Activated B cell treated with CpG ODN at 0.5 μM for 24 hours (primary cell): ENCODE results near the gene RXFP1. TPM values are rescaled to one million over a fixed set of nuclear protein-coding genes. Genes with fewer than 3 reads are reported as not detected.

Experiments
- ATAC-seq: fragments of 200-7000 bp; cut with Tn5 transposase; one replicate; pipeline ENCODE4 v1.10.0; 2021; ENCODE audit warnings: low read depth, mild to moderate bottlenecking, moderate library complexity
- CTCF ChIA-PET: fragments of 350-600 bp; sonication (Branson Sonifier 250); formaldehyde crosslinking; loops from one replicate; lab custom pipeline; 2021; ENCODE audit warnings: antibody characterized with exemption; lab: Charles Lee
- POLR2A ChIA-PET: fragments of 350-600 bp; sonication (Branson Sonifier 250); formaldehyde crosslinking; loops from one replicate; lab custom pipeline; 2021; ENCODE audit warnings: antibody characterized with exemption; lab: Charles Lee
- DNase-seq: peaks from one replicate; pipeline ENCODE4 v3.0.0; 2022
- H3K27ac Mint-ChIP-seq: one replicate; pipeline ENCODE4 v1.8.0; 2020; ENCODE audit warnings: mixed read lengths
- H3K27me3 Mint-ChIP-seq: one replicate; pipeline ENCODE4 v1.8.0; 2021; ENCODE audit warnings: mixed read lengths
- H3K36me3 Mint-ChIP-seq: one replicate; pipeline ENCODE4 v1.8.0; 2021; ENCODE audit warnings: low read depth, mixed read lengths
- H3K4me1 Mint-ChIP-seq: one replicate; pipeline ENCODE4 v1.8.0; 2021; ENCODE audit warnings: mixed read lengths
- H3K4me3 Mint-ChIP-seq: one replicate; pipeline ENCODE4 v1.8.0; 2020; ENCODE audit warnings: mild to moderate bottlenecking, mixed read lengths
- H3K9me3 Mint-ChIP-seq: one replicate; pipeline ENCODE4 v1.8.0; 2020; ENCODE audit warnings: mixed read lengths
- CTCF ChIP-seq: fragments of 200-600 bp; IDR thresholded peaks from one replicate; pipeline ENCODE4 v1.8.0; 2022; ENCODE audit warnings: antibody characterized with exemption, mild to moderate bottlenecking
- intact Hi-C: fragments of 100-400 bp; cut with micrococcal nuclease; formaldehyde crosslinking; loops from one replicate; pipeline ENCODE4 v1.15.1; 2024
- total RNA-seq: library from RNA; stranded (reverse); gene quantifications from 2 replicates; pipeline ENCODE4 v1.2.3, GENCODE V29; 2022

RXFP1 gene
- total RNA-seq, 1 donor from 2014 or later: not detected

- no peak for ATAC-seq
- Mint-ChIP-seq H3K4me1 (no peaks in the 10 kb centered on the region), H3K4me3 (no peak overlapping the region), H3K27ac (no peak overlapping the region), H3K9me3 (no peaks in the 10 kb centered on the region), H3K36me3 (no peaks in the 10 kb centered on the region), H3K27me3 (peaks cover 4% of the 10 kb centered on the region)
- ChIA-PET POLR2A (no interaction called here), CTCF (no interaction called here)
- TF ChIP-seq CTCF: no peak
- no peak for DNase-seq
- intact Hi-C loops: no loop called here
Measured at GRCh38 chr4:158580064-158580463, 58.4 kb downstream of the RXFP1 start.

GRCh38 chr4:158581161-158581560, 59.5 kb downstream of the RXFP1 start:
- Mint-ChIP-seq H3K27ac (no peak overlapping the region), H3K4me3 (no peak overlapping the region), H3K36me3 (no peaks in the 10 kb centered on the region), H3K4me1 (no peaks in the 10 kb centered on the region), H3K27me3 (peaks cover 4% of the 10 kb centered on the region), H3K9me3 (no peaks in the 10 kb centered on the region)
- POLR2A ChIA-PET: no interaction called here
- CTCF ChIA-PET: no interaction called here
- no peak for DNase-seq
- intact Hi-C loops: no loop called here
- no peak for ATAC-seq
- TF ChIP-seq CTCF: no peak

- Mint-ChIP-seq H3K36me3 (no peaks in the 10 kb centered on the region), H3K27me3 (peaks cover 4% of the 10 kb centered on the region), H3K4me3 (no peak overlapping the region), H3K9me3 (no peaks in the 10 kb centered on the region), H3K4me1 (no peaks in the 10 kb centered on the region), H3K27ac (no peak overlapping the region)
- ChIA-PET CTCF (interaction anchor here (0.9 kb wide), 1 partner anchor 9 kb away, joined by 3 read pairs; no protein-coding TSS in a partner anchor), POLR2A (no interaction called here)
- TF ChIP-seq CTCF: no peak
- no peak for DNase-seq
- no peak for ATAC-seq
- intact Hi-C loops: no loop called here
Measured at GRCh38 chr4:158586881-158587280, 65.2 kb downstream of the RXFP1 start.

GRCh38 chr4:158588285-158588684, 66.6 kb downstream of the RXFP1 start:
- CTCF ChIA-PET: no interaction called here
- intact Hi-C loops: no loop called here
- Mint-ChIP-seq H3K27me3 (peaks cover 6% of the 10 kb centered on the region), H3K4me1 (no peaks in the 10 kb centered on the region), H3K9me3 (no peaks in the 10 kb centered on the region), H3K36me3 (no peaks in the 10 kb centered on the region), H3K4me3 (no peak overlapping the region), H3K27ac (no peak overlapping the region)
- DNase-seq (no peak), ATAC-seq (no peak)
- POLR2A ChIA-PET: no interaction called here
- no peak for TF ChIP-seq CTCF

- H3K4me1 Mint-ChIP-seq: no peaks in the 10 kb centered on the region
Measured at GRCh38 chr4:158588777-158589176, 67.1 kb downstream of the RXFP1 start.

More at GRCh38 chr4:158588777-158589176, 67.1 kb downstream of the RXFP1 start:
- H3K9me3 Mint-ChIP-seq: no peaks in the 10 kb centered on the region
- H3K27me3 Mint-ChIP-seq: peaks cover 6% of the 10 kb centered on the region
- DNase-seq (no peak), ATAC-seq (no peak)
- POLR2A ChIA-PET: no interaction called here
- intact Hi-C loops: no loop called here
- H3K27ac Mint-ChIP-seq: no peak overlapping the region
- no peak for TF ChIP-seq CTCF
- CTCF ChIA-PET: no interaction called here
- H3K4me3 Mint-ChIP-seq: no peak overlapping the region
- no peaks in the 10 kb centered on the region for H3K36me3 Mint-ChIP-seq
